Measurements from ENCODE around the gene BCL2L1.
A peak's percentile ranks its signal among the peaks of the same experiment; 100 is the strongest.

The BCL2L1 gene

GRCh38 chr20:31674895-31675827 is 47.5 kb downstream of the BCL2L1 start:
- Histone ChIP-seq H3K27me3 (no peaks in the 10 kb centered on the region), H3K4me1 (peaks cover 0 to 100% (median 78%) of the 10 kb centered on the region in 4 donors), H3K9me3 (no peaks in the 10 kb centered on the region), H3K36me3 (peaks cover 0 to 16% (median 8%) of the 10 kb centered on the region in 3 donors), H3K27ac (peak overlapping the region; percentile 88 to 97), H3K4me3 (peak overlapping the region; percentile 9 to 27)
- DNase-seq, result peak; percentile 80 to 81
- TF ChIP-seq, protein P1, sequence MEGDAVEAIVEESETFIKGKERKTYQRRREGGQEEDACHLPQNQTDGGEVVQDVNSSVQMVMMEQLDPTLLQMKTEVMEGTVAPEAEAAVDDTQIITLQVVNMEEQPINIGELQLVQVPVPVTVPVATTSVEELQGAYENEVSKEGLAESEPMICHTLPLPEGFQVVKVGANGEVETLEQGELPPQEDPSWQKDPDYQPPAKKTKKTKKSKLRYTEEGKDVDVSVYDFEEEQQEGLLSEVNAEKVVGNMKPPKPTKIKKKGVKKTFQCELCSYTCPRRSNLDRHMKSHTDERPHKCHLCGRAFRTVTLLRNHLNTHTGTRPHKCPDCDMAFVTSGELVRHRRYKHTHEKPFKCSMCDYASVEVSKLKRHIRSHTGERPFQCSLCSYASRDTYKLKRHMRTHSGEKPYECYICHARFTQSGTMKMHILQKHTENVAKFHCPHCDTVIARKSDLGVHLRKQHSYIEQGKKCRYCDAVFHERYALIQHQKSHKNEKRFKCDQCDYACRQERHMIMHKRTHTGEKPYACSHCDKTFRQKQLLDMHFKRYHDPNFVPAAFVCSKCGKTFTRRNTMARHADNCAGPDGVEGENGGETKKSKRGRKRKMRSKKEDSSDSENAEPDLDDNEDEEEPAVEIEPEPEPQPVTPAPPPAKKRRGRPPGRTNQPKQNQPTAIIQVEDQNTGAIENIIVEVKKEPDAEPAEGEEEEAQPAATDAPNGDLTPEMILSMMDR (IDR thresholded peaks at IDR 0.05), result no peak
- intact Hi-C loops (cut with DNase I; ENCODE audit: low total_unique reads), result no loop called here

DNA sequence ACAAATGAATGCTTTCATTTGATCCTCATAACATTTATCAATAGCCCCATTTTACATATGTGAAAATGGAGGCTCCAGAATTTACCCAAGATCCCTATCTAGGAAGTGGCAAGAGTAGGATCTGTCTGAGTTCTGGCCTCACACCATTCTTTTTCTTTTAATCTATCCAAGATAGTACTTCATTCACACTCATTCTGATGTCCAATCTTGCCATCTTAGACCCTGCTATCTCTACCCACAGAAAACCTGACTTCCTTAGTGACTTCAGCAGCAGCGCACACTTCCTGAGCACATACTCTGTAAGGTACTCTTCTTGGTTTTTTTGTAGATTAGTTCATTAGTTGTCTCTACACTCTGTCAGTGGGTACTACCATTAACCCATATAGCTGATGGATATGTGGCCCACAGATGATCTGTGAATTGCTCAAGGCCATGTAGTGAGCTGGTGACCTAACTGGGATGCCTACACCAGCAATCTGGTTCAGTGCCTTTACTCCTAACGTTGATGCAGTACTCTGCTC is 48.7 kb downstream of the BCL2L1 start:
- intact Hi-C loops (cut with DNase I; ENCODE audit: low total_unique reads), result no loop called here
- no peak for DNase-seq
- H3K4me1 ChIP-seq, result peaks cover 6 to 100% (median 84%) of the 10 kb centered on the region in 4 donors

DNA sequence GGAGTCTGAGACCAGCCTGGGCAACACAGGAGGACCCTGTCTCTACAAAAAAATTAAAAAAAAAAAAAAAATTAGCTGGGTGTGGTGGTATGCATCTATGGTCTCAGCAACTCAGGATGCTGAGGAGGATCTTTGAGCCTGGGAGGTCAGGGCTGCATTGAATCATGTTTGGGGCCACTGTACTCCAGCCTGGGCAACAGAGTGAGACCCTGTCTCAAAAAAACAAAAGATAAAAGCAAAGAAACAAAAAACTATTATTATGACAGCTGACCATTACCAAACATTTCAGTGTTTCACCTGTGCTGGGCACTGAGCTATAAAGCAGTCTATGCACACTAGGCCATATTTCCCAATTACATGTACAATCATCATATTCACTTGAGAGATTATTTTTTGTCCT is 49.2 kb downstream of the BCL2L1 start:
- intact Hi-C loops (cut with DNase I; ENCODE audit: low total_unique reads), result no loop called here
- H3K4me1 ChIP-seq, result peaks cover 6 to 100% (median 84%) of the 10 kb centered on the region in 4 donors
- no peaks in the 10 kb centered on the region for H3K27me3 ChIP-seq
- H3K9me3 ChIP-seq, result no peaks in the 10 kb centered on the region
- peaks cover 0 to 9% (median 8%) of the 10 kb centered on the region in 3 donors for H3K36me3 ChIP-seq
- peak overlapping the region; percentile 88 to 97 for H3K27ac ChIP-seq
- H3K4me3 ChIP-seq, result no peak overlapping the region
- DNase-seq, result no peak
- TF ChIP-seq, protein P1 (IDR thresholded peaks at IDR 0.05), result no peak

More for the DNA sequence above, 48.7 kb downstream of the BCL2L1 start:
- Histone ChIP-seq H3K9me3 (no peaks in the 10 kb centered on the region), H3K36me3 (peaks cover 0 to 12% (median 8%) of the 10 kb centered on the region in 3 donors), H3K27me3 (no peaks in the 10 kb centered on the region), H3K27ac (peak overlapping the region; percentile 88 to 97), H3K4me3 (no peak overlapping the region)
- TF ChIP-seq, protein P1 (IDR thresholded peaks at IDR 0.05), result no peak

- no peak overlapping the region for H3K4me3 ChIP-seq
- intact Hi-C loops (cut with DNase I; ENCODE audit: low total_unique reads), result no loop called here
- H3K4me1 ChIP-seq, result peaks cover 6 to 100% (median 90%) of the 10 kb centered on the region in 4 donors
- no peaks in the 10 kb centered on the region for H3K9me3 ChIP-seq
- TF ChIP-seq, protein P1 (IDR thresholded peaks at IDR 0.05), result no peak
- no peaks in the 10 kb centered on the region for H3K27me3 ChIP-seq
- peak overlapping the region; percentile 88 to 97 for H3K27ac ChIP-seq
- DNase-seq, result no peak
- H3K36me3 ChIP-seq, result peaks cover 0 to 2% (median 0%) of the 10 kb centered on the region in 3 donors
Observed at GRCh38 chr20:31671324-31671723, 51.3 kb downstream of the BCL2L1 start.

DNA sequence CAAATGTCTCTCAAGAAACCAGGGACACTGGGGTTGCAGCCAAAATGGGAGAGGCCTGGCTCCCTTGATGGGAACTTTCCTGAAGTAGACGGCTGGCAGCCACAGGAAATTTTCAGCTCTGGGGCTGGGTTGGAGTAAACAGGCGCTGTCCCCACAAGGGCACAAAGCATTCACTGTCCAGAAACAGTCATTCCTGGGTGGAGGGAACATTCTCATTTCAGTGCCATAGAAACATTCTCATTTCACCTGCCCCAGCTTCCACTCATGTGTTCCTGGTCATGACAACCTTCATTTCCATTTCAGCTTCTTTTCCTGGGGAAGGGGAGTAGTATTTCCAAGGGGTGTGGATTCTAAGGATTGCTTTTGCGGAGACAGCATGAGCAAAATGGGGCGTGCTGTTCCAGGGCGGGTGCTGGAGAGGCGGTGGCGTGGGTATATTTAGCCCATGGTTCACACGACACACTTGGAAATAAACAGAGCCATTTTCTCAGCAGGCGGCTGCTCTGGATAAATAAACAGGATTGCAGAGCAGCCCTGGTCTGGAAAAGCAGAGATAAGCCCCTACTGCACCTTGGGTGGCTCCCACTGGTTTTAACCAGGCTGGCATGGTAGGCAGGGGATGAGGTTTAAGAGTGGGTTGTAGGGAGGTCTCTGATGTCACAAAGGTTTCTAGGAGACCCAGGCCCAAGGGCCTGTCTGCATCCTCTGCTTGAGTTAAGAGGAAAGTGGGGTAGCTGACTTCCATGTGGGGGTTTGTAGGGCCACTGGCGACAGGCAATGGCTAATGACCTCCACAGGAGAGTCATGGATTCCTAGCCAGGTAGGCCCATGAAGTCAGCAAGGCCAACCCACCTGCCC is 52.1 kb downstream of the BCL2L1 start:
- Histone ChIP-seq H3K9me3 (no peaks in the 10 kb centered on the region), H3K36me3 (peaks cover 4 to 9% (median 5%) of the 10 kb centered on the region in 3 donors), H3K27me3 (no peaks in the 10 kb centered on the region), H3K4me1 (peaks cover 6 to 100% (median 90%) of the 10 kb centered on the region in 4 donors), H3K27ac (peak overlapping the region; percentile 88 to 97), H3K4me3 (peak overlapping the region in 1 of 2 donors; percentile 1)
- peak; percentile 85 to 94 for DNase-seq
- TF ChIP-seq, protein P1 (IDR thresholded peaks at IDR 0.05), result no peak
- intact Hi-C loops (cut with DNase I; ENCODE audit: low total_unique reads), result no loop called here
